ENCODE results near the gene TLR8.

DNA sequence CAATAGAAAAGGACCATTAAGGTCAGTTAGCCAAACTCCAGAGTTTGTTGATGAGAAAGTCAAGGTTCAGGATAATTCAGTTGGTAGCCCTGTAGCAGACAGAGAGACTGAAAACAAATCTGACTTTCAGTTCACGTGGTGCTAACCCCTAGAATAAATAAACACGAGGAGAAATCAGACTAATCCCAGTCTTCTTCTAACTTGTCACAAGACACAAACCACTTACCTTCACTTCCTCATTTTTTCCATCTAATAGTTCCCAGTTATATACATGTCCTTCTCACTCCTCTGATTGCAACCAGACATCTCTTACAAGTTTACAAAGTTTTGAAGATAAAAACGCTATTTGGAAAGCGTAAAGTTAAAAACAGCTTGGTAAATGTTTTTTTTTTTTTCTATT lies 31.8 kb upstream of the TLR8 start:
- TF ChIP-seq CTCF (IDR thresholded peaks at IDR 0.05) (no peak), EP300 (IDR thresholded peaks at IDR 0.05) (no peak)

Data from tibial nerve (tissue), 4 donors.